Erythroblast (primary cell): Measurements from ENCODE around the gene DKC1.

Experiments used
- DNase-seq, 2 experiments: peaks; one replicate each; lab custom pipeline; 2025; lab: John Stamatoyannopoulos, UW
- GATA1 ChIP-seq: IDR thresholded peaks from 2 replicates; pipeline ENCODE4 v1.6.1; 2011; ENCODE audit warnings: low read depth, mild to moderate bottlenecking, control low read depth, low read length, moderate library complexity
- POLR2A ChIP-seq: IDR thresholded peaks from 2 replicates; pipeline ENCODE4 v1.6.1; 2011; ENCODE audit warnings: mild to moderate bottlenecking, low read length

DKC1 gene

DNA sequence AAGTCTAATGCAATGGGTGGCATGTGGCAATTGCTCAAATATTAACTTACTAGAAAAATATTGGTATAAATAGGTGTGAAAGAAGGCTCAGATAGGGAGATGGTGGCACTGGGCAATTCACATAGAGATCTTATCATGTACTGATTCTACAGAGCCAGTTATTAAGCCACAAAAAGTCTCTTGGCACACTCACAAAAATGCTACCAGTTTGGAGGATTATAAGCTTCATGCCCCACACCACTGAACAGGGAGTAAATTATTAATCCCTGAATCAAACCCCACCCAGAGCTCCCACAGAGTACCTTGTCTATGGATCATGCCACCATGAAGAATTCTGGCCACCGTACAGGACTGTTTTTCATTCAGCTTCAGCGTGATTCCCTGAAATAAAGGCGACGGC is 28.8 kb downstream of the DKC1 start:
- no peak for TF ChIP-seq GATA1
- no peak for DNase-seq

DNA sequence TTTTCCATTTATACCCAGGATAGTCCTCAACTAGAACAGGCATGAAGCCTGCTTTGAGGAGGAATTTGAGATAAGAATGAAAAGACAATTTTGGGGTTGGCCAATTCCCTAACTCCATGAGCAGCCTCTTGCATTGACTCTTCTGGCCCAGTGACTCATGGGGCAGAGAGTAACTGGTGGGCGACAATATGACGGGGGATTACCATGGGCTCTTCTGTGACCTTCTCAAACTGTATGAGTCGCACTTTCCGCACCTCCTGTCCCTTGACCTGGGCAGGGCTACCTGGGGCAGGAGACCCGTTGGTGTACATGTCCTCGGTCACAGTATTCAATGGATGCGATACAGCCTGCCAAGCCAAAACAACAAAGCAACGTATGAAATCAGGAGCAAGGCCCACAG is 29.3 kb downstream of the DKC1 start:
- TF ChIP-seq POLR2A (no peak), GATA1 (no peak)
- DNase-seq = no peak

DNA sequence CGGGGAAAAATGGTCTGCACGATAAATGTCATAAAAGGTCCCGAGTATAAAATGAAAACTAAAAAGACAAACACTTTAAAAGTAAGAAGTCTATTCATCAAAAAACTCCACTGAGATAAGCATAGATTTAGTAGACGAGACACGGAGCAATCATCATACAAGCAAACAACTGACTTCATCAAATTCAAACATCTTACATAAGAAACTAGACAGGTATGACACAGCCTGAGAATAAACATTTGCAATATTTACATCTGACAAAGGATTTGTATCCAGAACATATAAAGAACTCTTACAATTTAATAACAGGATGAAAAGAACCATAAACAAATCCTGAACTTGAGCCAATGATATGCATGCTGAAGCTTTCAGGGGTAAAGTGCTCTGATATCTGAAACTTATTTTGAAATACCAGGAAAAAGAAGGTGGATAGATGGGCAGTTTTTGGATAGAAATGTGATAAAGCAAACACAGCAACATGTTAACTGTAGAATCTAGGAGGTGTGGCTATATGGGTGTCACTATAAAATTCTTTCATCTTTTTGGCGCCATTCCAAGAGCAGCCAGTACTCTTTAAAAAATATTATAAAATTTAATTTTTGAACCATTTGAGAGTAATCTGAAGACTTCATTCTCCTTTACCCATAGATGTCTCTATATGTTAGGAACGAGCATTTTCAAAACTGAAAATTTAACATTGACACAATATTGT is 30.6 kb downstream of the DKC1 start:
- no peak for TF ChIP-seq POLR2A
- TF ChIP-seq GATA1 = no peak
- DNase-seq = peak; percentile 42 to 64

DNA sequence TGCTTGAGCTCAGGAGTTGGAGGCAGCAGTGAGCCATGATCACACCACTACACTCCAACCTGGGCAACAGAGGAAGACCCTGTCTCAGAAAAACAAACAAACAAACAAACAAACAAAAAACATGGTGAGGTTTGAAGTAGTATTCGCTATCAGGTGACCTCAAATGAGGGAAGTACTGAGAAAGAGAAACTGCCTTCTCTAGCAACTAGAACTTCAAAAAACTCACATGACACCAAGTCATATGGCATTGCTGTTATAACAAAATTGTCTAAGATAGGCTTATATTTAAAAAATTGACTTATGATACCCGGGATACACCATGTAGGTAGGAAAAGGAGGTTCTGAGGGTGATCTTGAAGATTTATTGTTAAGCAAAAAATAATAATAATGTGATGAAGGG is 32.4 kb downstream of the DKC1 start:
- no peak for TF ChIP-seq GATA1
- no peak for TF ChIP-seq POLR2A
- DNase-seq = no peak

DNA sequence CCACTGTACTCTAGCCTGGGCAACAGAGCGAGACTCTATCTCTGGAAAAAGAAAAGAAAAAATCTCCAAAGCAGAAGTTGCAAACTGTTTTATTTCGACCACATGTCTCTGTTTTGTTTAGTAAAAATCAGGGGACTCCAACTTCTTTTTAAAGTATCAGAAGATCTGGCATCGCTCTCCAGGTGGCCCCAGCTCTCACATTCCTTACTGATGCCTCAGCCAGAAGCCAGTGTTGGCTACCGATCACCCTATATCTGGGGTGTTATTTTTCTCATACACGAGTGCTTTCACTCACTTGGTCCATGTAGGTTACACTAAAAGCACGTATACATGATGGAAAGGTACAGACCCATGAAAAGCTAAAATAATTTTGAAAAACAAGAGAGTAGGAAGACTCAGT is 34.3 kb downstream of the DKC1 start:
- TF ChIP-seq POLR2A (no peak), GATA1 (no peak)
- DNase-seq = no peak

DNA sequence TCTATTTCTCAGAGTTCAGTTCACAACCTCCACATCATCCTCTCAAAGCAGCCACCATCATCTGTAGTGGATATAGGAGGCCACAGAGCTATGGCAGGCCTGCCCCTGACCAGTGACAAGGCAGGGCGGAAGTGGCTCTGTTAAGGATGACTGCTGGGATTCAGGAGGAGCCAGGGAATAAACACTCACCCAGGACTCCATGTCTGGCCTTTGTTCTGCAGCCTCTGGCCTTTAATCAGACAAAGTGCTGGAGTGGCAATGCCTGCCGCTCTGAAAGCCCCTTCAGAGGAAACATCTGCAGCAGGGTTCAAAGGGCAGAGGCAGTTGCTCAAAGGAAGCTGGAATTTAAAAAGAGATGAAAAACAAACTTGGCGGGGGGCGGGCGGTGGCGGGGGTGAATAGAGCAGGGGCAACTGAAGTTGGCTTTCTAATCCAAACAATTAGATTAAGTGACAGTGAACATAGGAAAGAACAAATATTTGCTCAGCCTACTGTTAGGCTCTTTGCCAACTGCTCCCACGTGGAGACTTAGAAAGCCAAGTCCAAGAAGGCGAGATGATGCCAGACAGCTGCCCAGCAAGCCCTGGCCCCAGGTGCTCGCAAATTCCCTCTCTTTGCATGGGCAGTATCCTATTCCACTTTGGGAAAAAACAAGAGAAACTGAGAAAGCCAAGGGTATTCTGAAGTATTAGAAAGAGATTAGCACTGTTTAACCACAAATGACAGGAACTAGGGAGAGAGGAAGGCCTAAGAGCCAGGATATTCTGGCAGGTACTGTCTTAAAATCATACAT is 37.1 kb downstream of the DKC1 start:
- TF ChIP-seq GATA1 = no peak
- TF ChIP-seq POLR2A = peak; percentile 46
- DNase-seq = peak; percentile 32 to 64

DNA sequence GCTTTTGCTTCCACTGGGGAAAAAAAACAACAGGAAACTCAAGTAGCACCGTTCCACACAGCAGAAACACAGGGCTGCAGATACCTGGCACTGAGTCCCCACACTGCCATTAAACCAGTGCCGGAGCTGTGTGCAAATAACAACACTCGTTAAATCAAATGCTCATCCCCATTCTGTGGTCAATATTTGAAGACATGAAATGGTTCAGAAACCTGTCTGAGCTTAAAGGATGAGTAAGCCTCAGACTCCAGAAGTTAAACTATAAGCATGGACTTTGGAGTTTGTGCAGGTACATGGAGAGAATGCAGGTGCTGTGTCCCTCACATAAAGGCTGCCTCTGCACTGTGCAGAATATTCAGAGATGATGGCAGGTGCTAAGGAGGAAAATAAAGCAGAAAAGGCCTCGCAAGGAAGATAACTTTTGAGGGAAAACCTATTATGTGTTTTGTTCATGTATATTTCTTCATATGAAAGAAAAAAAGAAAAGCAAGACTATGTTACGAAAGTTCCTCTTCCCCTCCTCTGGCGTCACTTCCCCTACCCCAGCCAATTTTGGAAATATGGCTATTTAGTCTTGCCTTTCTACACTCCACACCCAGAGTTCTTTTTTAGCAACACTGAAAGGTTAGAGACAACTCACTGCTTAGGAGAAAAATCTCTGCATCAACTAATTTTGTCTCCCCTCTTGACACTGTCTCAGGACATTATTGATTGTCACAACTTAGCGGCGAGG is 38.0 kb downstream of the DKC1 start:
- TF ChIP-seq POLR2A = no peak
- peak in 1 of 2 experiments; percentile 52 for DNase-seq

DNA sequence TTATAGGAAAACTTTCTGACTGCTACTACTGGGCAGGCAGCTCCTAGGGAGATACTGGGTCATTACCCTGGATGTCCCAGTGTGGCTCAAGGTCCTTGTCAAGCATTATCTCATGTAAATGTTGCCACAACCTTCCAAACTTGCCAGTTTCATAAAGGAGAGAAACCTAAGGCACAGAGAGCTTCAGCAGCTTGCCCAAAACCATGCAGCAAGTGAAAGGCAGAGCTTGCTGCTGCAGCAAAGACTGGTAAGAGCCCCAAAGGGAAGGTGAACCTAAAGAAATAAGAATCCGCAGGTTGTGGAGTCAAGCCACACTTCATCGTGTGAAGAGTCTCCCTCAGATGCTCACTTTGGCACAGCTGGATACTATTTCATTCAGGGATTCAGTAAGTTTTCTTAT is 40.3 kb downstream of the DKC1 start:
- TF ChIP-seq POLR2A = no peak
- no peak for TF ChIP-seq GATA1
- DNase-seq = peak; percentile 37 to 64

DNA sequence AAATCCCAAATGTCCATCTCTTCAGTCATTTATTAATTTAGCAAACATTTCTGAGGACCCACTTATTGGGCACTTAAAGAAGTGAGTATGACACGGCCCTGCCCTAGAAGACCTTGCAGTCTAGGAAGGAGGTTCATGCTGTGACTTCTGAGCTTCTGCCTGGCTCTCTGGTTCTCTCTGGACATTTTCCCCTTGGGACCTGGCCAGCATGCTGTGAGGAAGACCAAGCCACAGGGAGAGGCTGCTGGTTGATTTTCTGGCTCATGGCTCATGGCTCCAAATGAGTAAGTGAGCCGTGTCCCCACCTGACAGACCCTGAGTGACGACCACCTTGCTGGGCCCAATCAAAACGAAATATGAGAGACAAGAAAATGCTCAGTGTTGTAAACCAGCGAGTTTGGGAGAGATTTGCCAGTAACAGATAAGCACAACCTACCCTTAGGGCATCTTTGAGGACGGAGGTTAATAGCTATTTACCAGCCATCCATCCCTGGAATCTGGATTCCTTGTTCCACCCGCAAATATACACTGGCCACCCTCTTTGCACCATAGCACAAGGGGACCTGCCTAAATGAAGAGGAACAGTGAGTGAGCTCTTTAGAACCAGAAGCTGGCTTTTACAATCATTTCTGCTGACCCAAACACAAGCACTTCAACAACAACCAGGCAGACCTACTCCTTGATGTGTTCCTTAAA is 41.7 kb downstream of the DKC1 start:
- TF ChIP-seq POLR2A (no peak), GATA1 (no peak)
- DNase-seq = peak; percentile 38 to 68

DNA sequence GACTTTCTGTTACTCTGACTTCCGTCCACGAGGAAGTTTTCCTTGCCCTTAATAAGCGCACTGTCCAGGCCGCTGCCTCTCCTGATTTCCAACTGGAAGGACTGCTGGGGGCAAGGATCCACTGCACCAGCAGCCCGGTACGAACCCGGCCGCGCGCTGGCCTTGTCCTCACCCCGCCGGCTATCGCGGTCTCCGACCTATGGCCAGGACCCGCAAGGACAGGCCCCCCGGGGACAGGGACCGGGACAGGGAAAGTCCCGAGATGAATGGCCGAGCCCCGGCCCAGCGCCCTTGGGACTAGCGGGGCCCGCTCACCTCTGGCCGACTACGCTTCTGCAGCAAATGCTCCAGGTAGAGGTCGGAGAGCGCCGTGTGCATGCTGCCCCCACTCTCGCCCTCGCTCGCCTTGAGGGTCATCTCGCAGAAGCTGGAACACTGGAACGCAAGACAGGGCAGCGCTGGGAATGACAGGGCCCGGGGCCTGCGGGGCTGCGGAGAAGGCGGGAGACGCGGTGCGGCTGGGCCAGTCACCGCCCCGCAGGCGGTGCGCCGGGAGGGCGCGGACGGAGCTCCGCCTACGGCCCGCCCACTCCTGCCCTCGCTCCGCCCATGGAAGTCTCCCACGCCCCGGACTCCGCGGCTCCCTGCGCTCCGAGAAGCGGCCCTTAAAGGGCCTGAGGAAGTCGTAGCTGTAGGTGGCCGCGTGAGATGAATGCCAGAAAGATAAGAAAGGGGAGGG is 42.5 kb downstream of the DKC1 start, which contains the start of gene MPP1:
Gene MPP1 (minus strand): TSS at position 529 of the 739 bp plus-strand sequence. CDS start 112 bp downstream, at position 417.
- DNase-seq = peak; percentile 91 to 94
- TF ChIP-seq POLR2A (peak; percentile 91), GATA1 (no peak)

DNA sequence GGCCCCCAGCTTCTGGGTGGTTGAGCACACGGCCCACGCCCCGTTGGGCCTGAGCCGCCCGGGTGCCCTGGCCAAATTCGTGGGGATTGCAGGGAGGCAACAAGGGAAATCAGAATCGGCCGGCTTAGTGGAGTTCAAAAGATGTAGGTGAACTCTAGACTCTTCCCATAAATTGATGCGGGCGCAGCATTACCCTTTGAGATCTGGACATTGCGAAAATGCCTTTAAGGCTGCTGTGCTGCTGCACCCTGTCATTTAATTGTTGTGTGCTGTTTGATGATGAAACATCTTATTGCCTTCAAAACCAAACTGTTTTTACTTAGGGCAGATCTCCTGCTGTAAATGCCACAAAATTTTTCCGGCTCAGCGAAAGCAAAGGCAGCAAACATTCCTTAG is 43.0 kb downstream of the DKC1 start:
- no peak for TF ChIP-seq GATA1
- no peak for TF ChIP-seq POLR2A
- DNase-seq = no peak

DNA sequence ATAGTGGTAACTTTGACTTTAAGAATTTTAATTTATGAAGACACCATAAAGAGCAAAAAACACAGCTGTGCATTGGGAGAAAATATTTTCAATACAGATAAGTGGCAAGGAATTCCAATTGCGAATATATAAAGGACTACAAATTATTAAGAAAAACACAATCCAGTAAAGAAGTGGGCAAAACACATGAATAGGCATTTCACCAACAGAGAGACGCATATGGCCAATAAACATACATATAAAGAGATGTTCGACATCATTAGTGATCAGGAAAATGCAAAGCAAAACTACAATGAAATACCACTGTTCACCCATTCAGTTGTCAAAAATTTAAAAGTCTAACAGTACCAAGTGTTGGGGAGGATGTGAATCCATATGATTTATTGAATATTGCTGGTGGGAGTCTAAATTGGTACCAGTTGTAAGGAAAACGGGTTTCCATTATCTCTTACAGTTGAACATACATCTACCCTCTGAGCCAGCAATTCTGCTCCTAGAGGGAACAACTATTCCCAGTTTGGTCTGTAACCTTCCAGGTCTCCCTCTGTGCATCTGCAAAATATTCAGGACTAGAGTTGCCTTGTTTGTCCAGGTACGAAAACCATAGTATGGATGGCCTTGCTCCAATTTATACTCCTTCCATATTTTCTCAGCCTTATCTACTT is 44.3 kb downstream of the DKC1 start:
- TF ChIP-seq POLR2A = no peak
- no peak for TF ChIP-seq GATA1
- DNase-seq = no peak
